Measurements from ENCODE around the gene CD84.

GRCh38 chr1:160575112-160575664 is 4.1 kb downstream of the CD84 start:
- TF ChIP-seq CTCF (IDR thresholded peaks at IDR 0.05) (no peak), EZH2 (IDR thresholded peaks at IDR 0.05) (no peak)

Measured in neural progenitor cell (in vitro differentiated cells).